NCI-H2171 (cell line): Measurements from ENCODE around the gene MTO1.
"Not testable (repeated sequence)": the region's sequence is repeated elsewhere in the genome, so short reads cannot be mapped to it uniquely, and the experiment has no call there.

Source experiments
- DNase-seq: peaks from one replicate; lab custom pipeline; 2025; lab: John Stamatoyannopoulos, UW

MTO1 gene

GRCh38 chr6:73505142-73505541 lies 43.6 kb downstream of the MTO1 start:
- DNase-seq = no peak

GRCh38 chr6:73505705-73506104 lies 44.2 kb downstream of the MTO1 start:
- not testable (repeated sequence) for DNase-seq

- no peak for DNase-seq
Observed at GRCh38 chr6:73506246-73506645, 44.7 kb downstream of the MTO1 start.

GRCh38 chr6:73508776-73509175 lies 47.2 kb downstream of the MTO1 start:
- DNase-seq = no peak

- no peak for DNase-seq
Observed at GRCh38 chr6:73509851-73510250, 48.3 kb downstream of the MTO1 start.

GRCh38 chr6:73511796-73512195 lies 50.3 kb downstream of the MTO1 start:
- DNase-seq = no peak

- no peak for DNase-seq
Observed at GRCh38 chr6:73513496-73513854, 51.9 kb downstream of the MTO1 start.

- no peak for DNase-seq
Observed at GRCh38 chr6:73514746-73515110, 53.2 kb downstream of the MTO1 start.

- DNase-seq = no peak
Observed at GRCh38 chr6:73515204-73515655, 53.7 kb downstream of the MTO1 start.

GRCh38 chr6:73516514-73517489 lies 55.3 kb downstream of the MTO1 start:
- no peak for DNase-seq

GRCh38 chr6:73518100-73518981 lies 56.8 kb downstream of the MTO1 start:
- DNase-seq = not testable (repeated sequence)

GRCh38 chr6:73518982-73519881 lies 57.7 kb downstream of the MTO1 start:
- not testable (repeated sequence) for DNase-seq

- peak; percentile 34 for DNase-seq
Observed at GRCh38 chr6:73519926-73520687, 58.6 kb downstream of the MTO1 start.

GRCh38 chr6:73520688-73521350 lies 59.3 kb downstream of the MTO1 start, which contains the start of gene EEF1A1:
Gene EEF1A1 (minus strand): TSS chr6:73521032. CDS start chr6:73520026, 1,006 bp downstream.
- peak; percentile 98 for DNase-seq

GRCh38 chr6:73521351-73521985 lies 59.9 kb downstream of the MTO1 start:
- DNase-seq = peak; percentile 74

GRCh38 chr6:73523434-73524123 lies 62.0 kb downstream of the MTO1 start:
- no peak for DNase-seq

GRCh38 chr6:73525546-73526330 lies 64.2 kb downstream of the MTO1 start:
- DNase-seq = no peak

- no peak for DNase-seq
Observed at GRCh38 chr6:73528897-73529296, 67.4 kb downstream of the MTO1 start.
